ENCODE data around the gene RGS7BP. TPM values are rescaled to one million over a fixed set of nuclear protein-coding genes. Genes with fewer than 3 reads are reported as not detected.

RGS7BP gene
- polyA plus RNA-seq, 6 donors from 2014 or later: not detected

DNA sequence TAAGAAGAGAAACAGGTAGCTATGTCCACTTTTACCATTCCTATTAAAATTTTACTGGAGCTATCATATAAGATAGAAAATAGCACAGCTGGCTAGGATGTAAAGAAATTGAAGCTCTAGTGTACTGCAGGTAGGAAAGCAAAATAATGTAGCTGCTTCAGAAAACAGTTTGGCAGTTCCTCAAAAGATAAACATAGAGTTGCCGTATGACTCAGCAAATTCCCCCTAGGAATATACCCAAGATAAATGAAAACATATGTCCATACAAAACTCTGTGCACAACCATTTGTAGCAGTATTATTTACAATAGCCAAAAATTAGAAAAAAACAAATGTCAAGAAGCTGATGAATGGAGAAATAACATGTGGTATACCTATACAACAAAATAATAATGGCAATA lies 119.9 kb downstream of the RGS7BP start:
- peaks cover 0 to 11% (median 0%) of the 10 kb centered on the region in 7 donors for H3K9me3 Mint-ChIP-seq
- no peaks in the 10 kb centered on the region for H3K36me3 Mint-ChIP-seq
- no peak overlapping the region for H3K27ac Mint-ChIP-seq
- H3K4me3 Mint-ChIP-seq: no peak overlapping the region
- peaks cover 29 to 46% (median 37%) of the 10 kb centered on the region in 3 donors for H3K27me3 Mint-ChIP-seq
- ATAC-seq (ENCODE audit: low read depth in 2 of 2) (no peak), DNase-seq (no peak)
- H3K4me1 Mint-ChIP-seq: no peaks in the 10 kb centered on the region

DNA sequence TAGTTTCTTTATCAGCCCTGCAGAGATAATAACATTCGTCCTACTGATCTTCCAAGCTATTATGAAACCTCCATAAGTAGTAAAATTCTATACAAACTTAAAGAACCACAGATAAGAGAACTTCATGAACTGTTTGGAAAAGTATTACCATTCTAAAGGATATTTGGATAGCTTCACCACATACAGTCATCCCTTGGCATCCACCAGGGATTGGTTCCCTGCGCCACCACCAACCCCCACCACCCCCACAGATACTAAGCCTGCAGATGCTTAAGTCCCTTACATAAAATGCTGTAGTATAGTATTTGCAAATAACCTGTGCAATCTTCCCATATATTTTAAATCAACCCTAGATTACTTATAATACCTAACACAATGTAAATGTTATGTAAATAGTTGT lies 123.1 kb downstream of the RGS7BP start:
- H3K4me1 Mint-ChIP-seq: no peaks in the 10 kb centered on the region
- H3K4me3 Mint-ChIP-seq: no peak overlapping the region
- H3K27ac Mint-ChIP-seq: no peak overlapping the region
- H3K9me3 Mint-ChIP-seq: peaks cover 0 to 11% (median 0%) of the 10 kb centered on the region in 7 donors
- no peaks in the 10 kb centered on the region for H3K36me3 Mint-ChIP-seq
- DNase-seq (no peak), ATAC-seq (ENCODE audit: low read depth in 2 of 2) (no peak)
- H3K27me3 Mint-ChIP-seq: peaks cover 8 to 15% (median 12%) of the 10 kb centered on the region in 3 donors

DNA sequence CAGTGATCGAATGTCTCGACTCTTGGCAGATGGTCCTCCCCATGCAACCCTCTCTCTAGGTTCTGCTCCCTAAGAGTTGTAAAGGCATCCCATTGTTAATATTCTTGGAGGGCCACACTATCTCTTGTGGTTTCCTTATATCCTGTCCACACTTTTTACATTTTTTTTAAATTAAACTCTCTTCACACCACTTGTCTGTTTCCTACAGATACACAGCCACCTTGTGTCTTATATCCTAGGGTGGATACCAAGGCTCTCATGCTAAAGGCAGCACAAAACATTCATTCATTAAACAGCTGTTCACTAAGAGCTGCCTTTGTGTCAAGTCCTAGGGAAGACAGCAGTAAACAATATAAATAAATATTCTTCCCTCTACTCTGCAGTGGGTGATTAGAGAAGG lies 124.0 kb downstream of the RGS7BP start:
- Mint-ChIP-seq H3K36me3 (no peaks in the 10 kb centered on the region), H3K27ac (no peak overlapping the region), H3K4me3 (no peak overlapping the region), H3K27me3 (peaks cover under 1 to 6% (median 3%) of the 10 kb centered on the region in 3 donors), H3K9me3 (peaks cover 0 to 11% (median 0%) of the 10 kb centered on the region in 7 donors), H3K4me1 (no peaks in the 10 kb centered on the region)
- ATAC-seq (ENCODE audit: low read depth in 2 of 2) (no peak), DNase-seq (no peak)

DNA sequence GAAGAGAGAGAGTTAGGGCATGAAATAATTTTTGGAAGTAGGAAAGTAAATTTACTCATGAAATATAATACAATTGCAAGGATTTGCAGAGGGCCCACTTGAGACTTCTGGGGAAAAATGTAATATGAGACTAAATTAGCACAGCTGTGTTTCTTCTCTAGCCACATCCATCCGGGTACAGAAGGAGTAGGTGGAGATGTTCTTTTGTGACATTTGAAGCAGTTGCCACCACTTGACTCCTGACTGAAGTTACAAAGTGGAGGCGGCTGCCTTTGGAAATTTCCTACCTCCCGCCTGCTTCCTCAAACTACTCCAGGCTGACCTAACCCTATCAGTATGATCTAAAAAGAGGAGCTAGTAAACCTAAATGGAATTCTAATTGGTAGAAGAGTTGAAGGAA lies 126.4 kb downstream of the RGS7BP start:
- H3K9me3 Mint-ChIP-seq: no peaks in the 10 kb centered on the region
- no peak overlapping the region for H3K4me3 Mint-ChIP-seq
- no peak overlapping the region for H3K27ac Mint-ChIP-seq
- H3K36me3 Mint-ChIP-seq: no peaks in the 10 kb centered on the region
- H3K27me3 Mint-ChIP-seq: peaks cover 6 to 15% (median 10%) of the 10 kb centered on the region in 3 donors
- ATAC-seq (ENCODE audit: low read depth in 2 of 2) (no peak), DNase-seq (no peak)
- peaks cover 0 to 2% (median 0%) of the 10 kb centered on the region in 3 donors for H3K4me1 Mint-ChIP-seq

DNA sequence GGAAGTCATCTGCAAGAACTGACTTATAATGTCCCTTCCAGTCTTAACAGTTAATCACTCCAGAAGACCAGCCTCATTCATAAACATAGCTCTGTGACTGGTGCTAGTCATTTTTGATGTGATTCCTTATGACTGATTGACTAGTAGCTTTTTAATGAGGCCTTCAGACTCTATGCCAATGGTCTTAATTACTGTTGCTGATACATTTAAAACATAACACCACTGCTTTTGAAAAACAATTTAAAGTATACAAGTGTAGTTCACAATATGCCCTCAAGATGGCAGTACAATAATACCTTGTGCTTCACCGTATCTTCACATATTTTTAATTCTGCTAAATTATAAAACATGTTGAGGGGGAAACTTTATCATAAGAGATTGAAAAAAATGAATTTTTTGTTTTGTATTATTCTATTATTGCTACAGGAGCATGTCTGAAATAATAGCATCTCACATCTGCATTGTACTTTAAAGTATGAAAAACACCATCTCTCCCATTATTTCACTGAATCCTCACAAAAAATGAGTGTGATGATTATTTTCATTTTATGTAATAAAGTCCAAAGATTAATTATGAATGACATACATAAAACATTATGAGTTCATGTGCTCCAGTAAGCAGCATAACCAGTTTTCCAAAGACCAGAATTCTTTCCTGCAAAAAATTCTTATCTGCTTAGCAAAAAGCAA lies 129.3 kb downstream of the RGS7BP start:
- Mint-ChIP-seq H3K36me3 (no peaks in the 10 kb centered on the region), H3K4me3 (no peak overlapping the region), H3K9me3 (no peaks in the 10 kb centered on the region), H3K4me1 (peaks cover 0 to 4% (median 0%) of the 10 kb centered on the region in 3 donors), H3K27me3 (peaks cover 25 to 26% (median 26%) of the 10 kb centered on the region in 3 donors), H3K27ac (no peak overlapping the region)
- ATAC-seq (ENCODE audit: low read depth in 2 of 2): no peak
- DNase-seq: peak; percentile 15

DNA sequence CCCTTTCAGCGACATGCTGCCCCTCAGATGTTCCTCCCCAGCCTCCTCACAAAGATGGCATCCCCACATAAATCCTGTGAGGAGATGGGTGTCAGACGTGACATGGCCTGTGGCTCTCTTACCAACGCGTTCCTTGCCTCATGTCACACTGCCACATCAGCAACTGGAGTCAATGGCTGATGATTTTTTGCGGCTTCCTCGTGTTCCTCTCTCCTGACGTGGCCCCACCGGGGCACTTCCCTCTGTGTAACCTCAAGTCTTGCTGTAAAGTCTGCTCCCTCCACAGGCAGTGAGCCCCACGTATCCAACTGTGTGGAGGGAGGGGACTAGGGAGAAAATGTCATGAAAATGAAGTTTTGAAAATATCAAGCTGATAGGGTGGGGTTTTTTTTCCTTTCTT lies 131.3 kb downstream of the RGS7BP start:
- Mint-ChIP-seq H3K9me3 (no peaks in the 10 kb centered on the region), H3K27ac (peak overlapping the region in 1 of 6 donors; percentile 9), H3K27me3 (peaks cover 25 to 26% (median 26%) of the 10 kb centered on the region in 3 donors), H3K4me1 (peaks cover 0 to 4% (median 0%) of the 10 kb centered on the region in 3 donors), H3K36me3 (no peaks in the 10 kb centered on the region), H3K4me3 (no peak overlapping the region)
- DNase-seq (no peak), ATAC-seq (ENCODE audit: low read depth in 2 of 2) (no peak)

DNA sequence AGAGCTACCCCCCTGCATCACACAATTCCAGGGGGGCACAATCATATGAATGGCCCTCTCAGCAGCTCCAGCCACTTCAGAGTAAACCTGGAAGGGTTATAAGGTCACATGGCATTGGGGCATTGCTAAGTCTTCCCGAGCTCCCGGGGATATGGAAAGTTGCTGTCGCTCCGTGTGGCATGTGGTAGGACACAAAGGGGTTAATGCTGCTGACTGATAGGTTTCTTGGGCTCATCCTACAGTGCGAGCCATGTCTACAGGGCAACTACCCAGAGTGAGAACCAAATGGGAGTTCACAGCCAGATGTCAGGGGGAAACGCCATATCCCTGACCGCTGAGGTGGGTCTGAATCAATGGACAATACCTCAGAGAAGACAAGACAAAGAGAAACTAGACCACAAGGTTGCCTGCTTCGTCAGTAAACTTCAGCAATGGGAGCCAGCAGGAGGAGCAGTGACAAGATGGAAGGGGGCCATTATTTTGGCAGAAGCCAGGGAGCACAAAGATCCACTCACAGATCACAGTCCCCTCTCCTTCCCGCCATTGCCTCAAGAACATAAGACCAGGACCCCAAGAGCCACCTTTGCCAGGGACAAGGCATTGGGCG lies 132.1 kb downstream of the RGS7BP start:
- ATAC-seq (ENCODE audit: low read depth in 2 of 2): no peak
- H3K4me3 Mint-ChIP-seq: no peak overlapping the region
- H3K36me3 Mint-ChIP-seq: no peaks in the 10 kb centered on the region
- peaks cover 0 to 4% (median 0%) of the 10 kb centered on the region in 3 donors for H3K4me1 Mint-ChIP-seq
- no peaks in the 10 kb centered on the region for H3K9me3 Mint-ChIP-seq
- H3K27me3 Mint-ChIP-seq: peaks cover 25 to 31% (median 26%) of the 10 kb centered on the region in 3 donors
- no peak overlapping the region for H3K27ac Mint-ChIP-seq
- DNase-seq: no peak

DNA sequence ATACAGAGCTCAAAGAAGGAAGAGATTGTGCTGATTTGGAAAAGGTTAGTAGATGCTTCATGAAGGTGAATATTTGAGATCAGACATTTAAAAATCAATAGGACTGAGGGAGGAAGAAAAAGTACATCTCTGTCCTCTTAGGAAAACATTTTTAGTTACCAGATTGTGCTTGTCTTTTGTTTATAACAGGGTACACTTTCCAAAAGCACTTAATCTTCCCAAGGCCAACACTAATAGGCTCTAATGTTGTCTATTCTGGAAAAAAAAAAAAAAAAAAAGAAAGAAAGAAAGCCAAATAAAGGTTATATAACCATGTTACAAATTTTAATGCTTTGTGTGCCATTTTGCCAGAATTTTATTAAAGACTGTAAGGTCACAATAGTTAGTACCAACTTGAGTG lies 139.0 kb downstream of the RGS7BP start:
- Mint-ChIP-seq H3K27ac (no peak overlapping the region), H3K4me1 (no peaks in the 10 kb centered on the region), H3K27me3 (peaks cover 1 to 8% (median 4%) of the 10 kb centered on the region in 3 donors), H3K4me3 (no peak overlapping the region), H3K36me3 (no peaks in the 10 kb centered on the region), H3K9me3 (no peaks in the 10 kb centered on the region)
- ATAC-seq (ENCODE audit: low read depth in 2 of 2) (no peak), DNase-seq (no peak)

DNA sequence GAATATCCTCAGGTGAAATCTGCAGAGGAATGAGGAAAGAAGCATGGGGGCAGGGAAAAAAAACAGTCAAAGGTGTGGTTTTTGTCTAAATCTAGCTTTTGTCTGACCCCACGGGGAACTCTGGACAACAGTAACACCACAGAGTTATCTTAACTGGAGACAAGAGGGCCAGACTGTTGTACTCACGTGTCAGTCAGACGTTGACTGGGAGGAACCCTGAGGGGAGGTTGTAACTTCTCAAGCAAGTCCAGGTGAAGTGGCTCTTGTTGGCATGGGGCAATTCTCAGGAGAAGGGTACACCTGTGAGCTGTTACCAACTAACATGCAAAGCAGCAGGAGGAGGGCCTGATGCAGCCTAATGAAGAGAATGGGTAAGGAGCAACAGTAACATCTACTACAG lies 140.4 kb downstream of the RGS7BP start:
- Mint-ChIP-seq H3K9me3 (no peaks in the 10 kb centered on the region), H3K4me1 (no peaks in the 10 kb centered on the region)

DNA sequence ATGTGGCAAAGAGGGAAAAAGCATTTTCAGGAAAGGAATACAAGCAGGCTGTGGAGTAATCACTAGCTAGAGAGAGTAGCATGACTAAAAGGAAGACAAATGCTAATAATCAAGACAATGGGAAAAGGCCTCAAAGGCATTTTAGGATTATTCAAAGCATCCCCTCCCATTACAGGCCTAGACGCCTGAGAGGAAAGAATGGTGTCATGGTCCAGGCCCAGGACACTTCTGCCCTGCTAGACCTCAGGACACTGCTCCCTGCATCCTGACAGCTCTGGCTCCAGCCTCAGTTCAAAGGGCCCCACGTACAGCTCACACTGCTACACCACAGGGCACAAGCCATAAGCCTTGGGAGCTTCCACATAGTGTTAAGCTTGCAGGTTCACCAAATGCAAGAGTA lies 143.7 kb downstream of the RGS7BP start:
- H3K27ac Mint-ChIP-seq: no peak overlapping the region
- no peaks in the 10 kb centered on the region for H3K4me1 Mint-ChIP-seq
- DNase-seq: no peak
- peaks cover 0 to 12% (median 3%) of the 10 kb centered on the region in 3 donors for H3K27me3 Mint-ChIP-seq
- H3K9me3 Mint-ChIP-seq: peaks cover 0 to 4% (median 3%) of the 10 kb centered on the region in 7 donors
- no peak overlapping the region for H3K4me3 Mint-ChIP-seq
- H3K36me3 Mint-ChIP-seq: no peaks in the 10 kb centered on the region
- no peak for ATAC-seq (ENCODE audit: low read depth in 2 of 2)

More for the DNA sequence above, 140.4 kb downstream of the RGS7BP start:
- peaks cover 0 to 12% (median 7%) of the 10 kb centered on the region in 3 donors for H3K27me3 Mint-ChIP-seq
- H3K36me3 Mint-ChIP-seq: no peaks in the 10 kb centered on the region
- no peak for ATAC-seq (ENCODE audit: low read depth in 2 of 2)
- no peak overlapping the region for H3K27ac Mint-ChIP-seq
- DNase-seq: no peak
- H3K4me3 Mint-ChIP-seq: no peak overlapping the region

DNA sequence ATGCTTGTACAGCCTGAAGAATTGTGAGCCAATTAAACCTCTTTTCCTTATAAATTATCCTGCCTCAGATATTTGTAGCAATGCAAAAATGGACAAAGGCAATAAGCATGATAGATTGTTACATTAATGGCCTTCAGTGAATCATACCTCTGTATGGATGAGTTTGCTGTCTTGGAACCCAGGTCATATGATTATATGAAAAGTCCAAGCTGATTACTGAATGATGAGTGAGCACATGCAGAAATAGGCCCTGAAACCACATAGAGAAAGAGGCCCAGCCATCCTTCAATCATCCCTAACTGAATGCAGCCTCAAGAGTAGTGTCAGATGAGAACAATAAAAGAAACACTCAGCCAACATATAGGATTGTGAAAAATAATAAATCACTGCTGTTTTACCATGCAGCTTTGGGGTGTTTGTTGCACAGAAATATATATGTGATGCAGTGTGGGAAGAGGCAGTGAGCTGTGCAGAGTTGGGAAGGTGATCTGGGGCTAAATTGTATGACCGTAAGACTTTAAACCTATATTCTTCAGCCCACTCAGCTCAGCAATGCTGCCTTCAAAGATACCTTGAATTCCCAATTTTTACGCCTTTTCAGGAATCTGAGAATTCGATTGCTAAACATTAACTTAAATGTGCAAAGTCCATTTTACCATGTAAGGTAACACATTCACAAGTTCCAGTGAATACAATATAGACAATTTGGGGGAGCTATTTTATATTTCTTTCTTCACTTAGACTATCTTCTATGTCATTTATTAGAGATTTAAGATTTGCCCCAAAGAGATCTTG lies 148.1 kb downstream of the RGS7BP start:
- Mint-ChIP-seq H3K36me3 (no peaks in the 10 kb centered on the region), H3K27me3 (peaks cover 0 to 11% (median 5%) of the 10 kb centered on the region in 3 donors), H3K4me1 (no peaks in the 10 kb centered on the region), H3K4me3 (no peak overlapping the region), H3K27ac (no peak overlapping the region), H3K9me3 (peaks cover 8 to 17% (median 9%) of the 10 kb centered on the region in 7 donors)
- ATAC-seq (ENCODE audit: low read depth in 2 of 2) (no peak), DNase-seq (no peak)

DNA sequence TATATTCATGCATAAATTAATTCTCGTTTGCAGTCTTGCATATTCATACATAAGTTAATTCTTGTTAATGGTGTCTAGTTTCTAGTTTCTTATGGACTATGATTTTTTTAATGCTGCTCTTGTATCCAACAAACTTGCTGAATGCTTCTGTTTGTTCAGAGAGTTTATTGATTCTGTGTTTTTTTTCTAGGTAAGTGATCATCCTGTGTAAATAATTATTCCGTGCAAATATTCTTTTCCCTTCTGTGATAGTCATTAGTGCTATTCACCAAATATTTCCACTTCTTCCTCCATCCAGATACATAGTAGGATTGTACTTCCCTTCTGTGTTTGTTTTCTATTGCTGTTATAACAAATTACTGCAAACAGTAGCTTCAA lies 148.7 kb downstream of the RGS7BP start:
- Mint-ChIP-seq H3K27ac (no peak overlapping the region), H3K9me3 (peaks cover 8 to 17% (median 9%) of the 10 kb centered on the region in 7 donors), H3K27me3 (peaks cover 0 to 11% (median 5%) of the 10 kb centered on the region in 3 donors), H3K4me1 (no peaks in the 10 kb centered on the region), H3K36me3 (no peaks in the 10 kb centered on the region), H3K4me3 (no peak overlapping the region)
- ATAC-seq (ENCODE audit: low read depth in 2 of 2) (no peak), DNase-seq (no peak)

DNA sequence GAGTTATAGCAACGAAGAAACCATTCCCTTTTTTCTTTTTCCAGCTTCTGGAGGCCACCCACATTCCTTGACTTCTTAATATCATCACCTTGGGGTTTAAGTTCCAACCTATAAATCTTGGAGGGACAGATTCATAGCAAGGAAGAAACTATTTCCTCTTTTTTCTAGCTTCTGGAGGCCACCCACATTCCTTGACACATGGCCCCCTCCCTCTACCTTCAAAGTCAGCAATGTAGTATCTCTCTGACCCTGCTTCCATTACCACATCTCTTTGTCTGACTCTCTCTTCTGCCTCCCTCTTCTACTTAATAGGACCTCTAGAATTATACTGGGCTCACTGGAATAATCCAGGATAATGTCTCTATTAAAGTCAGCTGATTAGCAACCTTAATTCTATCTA lies 149.8 kb downstream of the RGS7BP start:
- Mint-ChIP-seq H3K36me3 (no peaks in the 10 kb centered on the region), H3K4me1 (no peaks in the 10 kb centered on the region), H3K27ac (no peak overlapping the region), H3K27me3 (peaks cover 0 to 8% (median 0%) of the 10 kb centered on the region in 3 donors), H3K9me3 (peaks cover 8 to 17% (median 9%) of the 10 kb centered on the region in 7 donors), H3K4me3 (no peak overlapping the region)
- DNase-seq (no peak), ATAC-seq (ENCODE audit: low read depth in 2 of 2) (no peak)

All from naive B cell (primary cell).